ENCODE measurements around the gene TBKBP1. TPM values are rescaled to one million over a fixed set of nuclear protein-coding genes. Genes with fewer than 3 reads are reported as not detected.

TBKBP1 gene
- total and polyA plus RNA-seq, 9 of the 15 experiments (the other 6 are each of a cell fraction or from before 2014, with no cell fraction given) = 0.03 to 15.6 (median 6.8) TPM

DNA sequence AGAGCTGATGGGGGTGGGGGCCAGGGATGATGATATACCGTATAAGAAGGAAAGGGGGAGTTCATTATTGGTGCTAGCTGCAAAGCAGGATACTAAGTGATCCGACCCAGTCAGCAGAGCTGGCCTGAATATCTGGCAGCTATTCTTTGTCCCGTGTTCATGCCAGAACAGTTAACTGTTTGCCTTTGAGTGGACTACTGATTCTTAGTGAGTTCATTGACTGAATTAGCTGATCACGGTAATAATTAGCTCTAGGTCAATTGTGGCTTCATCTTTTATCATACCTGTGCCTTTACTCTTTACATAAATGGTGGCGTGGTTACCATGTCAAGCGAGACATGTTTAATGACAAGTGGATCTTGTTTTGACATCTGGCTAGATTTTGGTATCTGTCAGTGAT lies 39.0 kb upstream of the TBKBP1 start:
- intact Hi-C loops (cut with micrococcal nuclease) = no loop called here
- Histone ChIP-seq H2AFZ (ENCODE audit: low read depth, low read length) (no peak overlapping the region), H3K9ac (ENCODE audit: insufficient read depth in 1 of 2, low read depth in 2 of 2, low read length in 2 of 2) (no peak overlapping the region), H3K36me3 (ENCODE audit: control insufficient read depth, insufficient read depth, low read length) (peaks cover 91% of the 10 kb centered on the region), H4K20me1 (replicated peaks; ENCODE audit: control insufficient read depth, insufficient read depth, low read length) (peaks cover 12% of the 10 kb centered on the region; the same call in 1 of the 2 replicates), H3K9me1 (ENCODE audit: control insufficient read depth, insufficient read depth, low read length) (no peaks in the 10 kb centered on the region), H3K4me2 (ENCODE audit: insufficient read depth, low read length) (no peak overlapping the region), H3K4me3 (no peak overlapping the region), H3K79me2 (ENCODE audit: control insufficient read depth, insufficient read depth, low read length) (peaks cover 84% of the 10 kb centered on the region), H3K4me1 (replicated peaks in 1 of 2; ENCODE audit: control insufficient read depth in 2 of 2, insufficient read depth in 2 of 2, low read length in 2 of 2) (peaks cover 0 to 16% of the 10 kb centered on the region in 2 experiments; a peak in 3 of 5 replicates), H3K9me3 (replicated peaks; ENCODE audit: control insufficient read depth, insufficient read depth, low read depth, low read length) (no peaks in the 10 kb centered on the region), H3K27me3 (ENCODE audit: control insufficient read depth in 2 of 2, insufficient read depth in 2 of 2, low read length in 2 of 2) (no peaks in the 10 kb centered on the region), H3K27ac (ENCODE audit: extremely low read depth, low read depth, low read length) (no peak overlapping the region)
- 81% methylated on average over 6 of the region's 6 CpGs for WGBS (ENCODE audit: insufficient coverage, low coverage, missing lambda C conversion rate)
- TF ChIP-seq POLR3A (IDR thresholded peaks at IDR 0.05; ENCODE audit: borderline replicate concordance, extremely low read depth, insufficient read depth, insufficient read length) (no peak), RBFOX2 (IDR thresholded peaks at IDR 0.05; ENCODE audit: low read depth, low read length) (peak; percentile 38; the same call in 1 of the 2 replicates), POLR2A (conservative IDR thresholded peaks at IDR 0.05) (0 out of 2 replicates have a peak, but pooled peaks have one; percentile 28)
- FAIRE-seq = no peak
- CTCF ChIA-PET (ENCODE audit: low intra/inter-chr PET ratio) = no interaction called here
- no peak for DNase-seq (ENCODE audit: extremely low read depth in 1 of 4, low spot score in 3 of 4)
- no peak for ATAC-seq
- in situ Hi-C loops (cut with MboI) = no loop called here
- POLR2A ChIA-PET = interaction anchor here (0.9 to 2.2 kb wide), 4 partner anchors 9 to 17 kb away, joined by 3 to 9 read pairs (median 6); no protein-coding TSS in a partner anchor
- BruUV-seq (replicated peaks) = no TSS peak

DNA sequence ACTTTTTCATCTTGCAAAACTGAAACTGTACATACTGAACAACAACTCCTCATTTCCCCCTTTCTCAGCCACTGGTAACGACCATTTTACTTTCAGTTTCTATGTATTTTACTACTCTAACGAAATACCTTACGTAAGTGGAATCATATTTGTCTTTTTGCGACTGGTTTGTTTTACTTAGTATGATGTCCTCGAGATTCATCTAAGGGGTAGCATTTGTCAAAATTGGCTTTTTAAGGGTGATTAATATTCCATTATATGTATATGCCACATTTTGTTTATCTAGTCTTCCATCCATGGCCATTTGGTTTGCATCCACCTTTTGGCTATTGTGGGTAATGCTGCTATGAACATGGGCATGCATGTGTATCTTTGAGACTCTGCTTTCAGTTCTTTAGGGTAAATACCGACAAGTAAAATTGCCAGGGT lies 33.9 kb upstream of the TBKBP1 start:
- CTCF ChIA-PET (ENCODE audit: low intra/inter-chr PET ratio) = no interaction called here
- H2AFZ ChIP-seq (ENCODE audit: low read depth, low read length) = no peak overlapping the region
- no peak overlapping the region for H3K4me3 ChIP-seq
- POLR2A ChIA-PET = interaction anchor here (1.1 to 1.3 kb wide), 2 partner anchors 9 to 11 kb away, joined by 4 to 6 read pairs; partner anchors contain the start of gene KPNB1
- H3K9me1 ChIP-seq (ENCODE audit: control insufficient read depth, insufficient read depth, low read length) = no peaks in the 10 kb centered on the region
- DNase-seq (ENCODE audit: extremely low read depth in 1 of 4, low spot score in 3 of 4) (no peak), ATAC-seq (no peak), FAIRE-seq (no peak)
- H3K4me2 ChIP-seq (ENCODE audit: insufficient read depth, low read length) = no peak overlapping the region
- H3K9ac ChIP-seq (ENCODE audit: insufficient read depth in 1 of 2, low read depth in 2 of 2, low read length in 2 of 2) = no peak overlapping the region
- BruUV-seq (replicated peaks) = no TSS peak
- no peaks in the 10 kb centered on the region for H3K27me3 ChIP-seq (ENCODE audit: control insufficient read depth in 2 of 2, insufficient read depth in 2 of 2, low read length in 2 of 2)
- in situ Hi-C loops (cut with MboI) (no loop called here), intact Hi-C loops (cut with micrococcal nuclease) (no loop called here)
- H4K20me1 ChIP-seq (replicated peaks; ENCODE audit: control insufficient read depth, insufficient read depth, low read length) = peaks cover 12% of the 10 kb centered on the region; the same call in 1 of the 2 replicates
- H3K9me3 ChIP-seq (replicated peaks; ENCODE audit: control insufficient read depth, insufficient read depth, low read depth, low read length) = no peaks in the 10 kb centered on the region
- H3K4me1 ChIP-seq (replicated peaks in 1 of 2; ENCODE audit: control insufficient read depth in 2 of 2, insufficient read depth in 2 of 2, low read length in 2 of 2) = no peaks in the 10 kb centered on the region
- peaks cover 52% of the 10 kb centered on the region for H3K79me2 ChIP-seq (ENCODE audit: control insufficient read depth, insufficient read depth, low read length)
- no peak overlapping the region for H3K27ac ChIP-seq (ENCODE audit: extremely low read depth, low read depth, low read length)
- no peak for TF ChIP-seq ELF1 (tag; IDR thresholded peaks at IDR 0.05)
- H3K36me3 ChIP-seq (ENCODE audit: control insufficient read depth, insufficient read depth, low read length) = peaks cover 98% of the 10 kb centered on the region
- 97% methylated on average over 6 of the region's 6 CpGs for WGBS (ENCODE audit: insufficient coverage, low coverage, missing lambda C conversion rate)
